ENCODE data around the gene MRPL32.

- TF ChIP-seq MAX (IDR thresholded peaks at IDR 0.05) (no peak), EZH2 (IDR thresholded peaks at IDR 0.05) (no peak), CTCF (IDR thresholded peaks at IDR 0.05 in 2 of 3, conservative IDR thresholded peaks at IDR 0.05 in 1 of 3; ENCODE audit: borderline replicate concordance in 1 of 3, insufficient read depth in 1 of 3, low read depth in 2 of 3, low read length in 2 of 3) (no peak), SIN3A (IDR thresholded peaks at IDR 0.05; ENCODE audit: low read depth) (no peak), CEBPB (IDR thresholded peaks at IDR 0.05; ENCODE audit: low read depth) (no peak), YY1 (IDR thresholded peaks at IDR 0.05; ENCODE audit: extremely low read depth, insufficient replicate concordance, low read depth, low read length) (no peak), REST (IDR thresholded peaks at IDR 0.05; ENCODE audit: low read depth) (no peak), POLR2A (IDR thresholded peaks at IDR 0.05; ENCODE audit: borderline replicate concordance, extremely low read depth, insufficient read depth, insufficient read length) (no peak), SP1 (IDR thresholded peaks at IDR 0.05; ENCODE audit: low read depth) (no peak)
These were observed 29.8 kb upstream of the MRPL32 start for GRCh38 chr7:42902331-42902730.

All from HCT116 (cell line).